MCF 10A (cell line): ENCODE measurements around the gene HADHB. TPM values are rescaled to one million over a fixed set of nuclear protein-coding genes. Genes with fewer than 3 reads are reported as not detected.

Experiments used
- BruUV-seq: library from RNA; stranded (reverse); fragments of 400-500 nt; replicated peaks from 2 replicates; lab custom pipeline; 2021; lab: Mats Ljungman, UMichigan
- CTCF ChIA-PET: fragments of 300-600 bp; sonication (Branson Sonifier 250); formaldehyde crosslinking; extraction: SDS; loops from one replicate; lab custom pipeline; 2021; ENCODE audit warnings: antibody characterized with exemption, inconsistent platforms; lab: Yijun Ruan, JAX
- POLR2A ChIA-PET: fragments of 300-600, 350-650 bp; sonication (Branson Sonifier 250); formaldehyde crosslinking; extraction: SDS; loops from one replicate; lab custom pipeline; 2020; ENCODE audit warnings: antibody characterized with exemption, inconsistent platforms; lab: Yijun Ruan, JAX
- DNase-seq: peaks from one replicate; pipeline ENCODE4 v3.0.0-alpha.2; 2018; ENCODE audit not compliant: unreplicated experiment
- H3K27ac Mint-ChIP-seq: one replicate; pipeline ENCODE4 v1.8.0; 2022; ENCODE audit warnings: mild to moderate bottlenecking, low read depth, mixed read lengths; ENCODE audit not compliant: unreplicated experiment
- H3K27me3 Mint-ChIP-seq: one replicate; pipeline ENCODE4 v1.8.0; 2022; ENCODE audit warnings: mixed read lengths; ENCODE audit not compliant: insufficient read depth, unreplicated experiment
- H3K36me3 Mint-ChIP-seq: one replicate; pipeline ENCODE4 v1.8.0; 2022; ENCODE audit warnings: mild to moderate bottlenecking, moderate library complexity, mixed read lengths; ENCODE audit not compliant: insufficient read depth, unreplicated experiment
- H3K4me1 Mint-ChIP-seq: one replicate; pipeline ENCODE4 v1.8.0; 2022; ENCODE audit warnings: mixed read lengths; ENCODE audit not compliant: insufficient read depth, unreplicated experiment
- H3K4me3 Mint-ChIP-seq: one replicate; pipeline ENCODE4 v1.8.0; 2022; ENCODE audit warnings: mild to moderate bottlenecking, moderate library complexity, mixed read lengths; ENCODE audit not compliant: unreplicated experiment
- H3K9me3 Mint-ChIP-seq: one replicate; pipeline ENCODE4 v1.8.0; 2022; ENCODE audit warnings: mixed read lengths; ENCODE audit not compliant: unreplicated experiment
- intact Hi-C: fragments of 100-400 bp; cut with micrococcal nuclease; formaldehyde crosslinking; loops from 2 replicates; pipeline ENCODE4 v1.14.1; 2022
- total RNA-seq: library from RNA; stranded (reverse); gene quantifications from 2 replicates; pipeline ENCODE4 v1.2.3, GENCODE V29; 2022
- TF ChIP-seq, protein P1 (sequence below): fragments of 200-600 bp; IDR thresholded peaks from one replicate; pipeline ENCODE4 v1.8.0; 2022; ENCODE audit warnings: antibody characterized with exemption, mild to moderate bottlenecking; ENCODE audit not compliant: unreplicated experiment

The HADHB gene
- total RNA-seq, 1 experiment from 2014 or later, result 143 TPM

DNA sequence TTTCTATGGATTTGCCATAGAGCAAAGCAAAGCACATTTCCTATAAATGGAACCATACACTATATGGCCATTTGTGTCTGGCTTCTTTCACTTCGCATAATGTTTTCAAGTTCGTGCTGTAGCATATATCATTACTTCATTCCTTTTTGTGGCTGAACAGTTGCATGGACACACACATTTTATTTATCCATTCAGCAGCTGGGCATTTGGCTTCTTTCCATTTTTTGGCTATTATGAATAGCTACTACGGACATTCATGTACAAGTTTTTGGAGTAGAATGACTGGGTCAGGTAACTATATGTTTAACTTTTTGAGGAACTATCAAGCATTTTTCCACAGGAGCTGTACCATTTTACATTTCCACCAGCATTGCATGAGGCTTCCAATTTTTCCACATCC lies 90.5 kb downstream of the HADHB start:
- TF ChIP-seq, protein P1, sequence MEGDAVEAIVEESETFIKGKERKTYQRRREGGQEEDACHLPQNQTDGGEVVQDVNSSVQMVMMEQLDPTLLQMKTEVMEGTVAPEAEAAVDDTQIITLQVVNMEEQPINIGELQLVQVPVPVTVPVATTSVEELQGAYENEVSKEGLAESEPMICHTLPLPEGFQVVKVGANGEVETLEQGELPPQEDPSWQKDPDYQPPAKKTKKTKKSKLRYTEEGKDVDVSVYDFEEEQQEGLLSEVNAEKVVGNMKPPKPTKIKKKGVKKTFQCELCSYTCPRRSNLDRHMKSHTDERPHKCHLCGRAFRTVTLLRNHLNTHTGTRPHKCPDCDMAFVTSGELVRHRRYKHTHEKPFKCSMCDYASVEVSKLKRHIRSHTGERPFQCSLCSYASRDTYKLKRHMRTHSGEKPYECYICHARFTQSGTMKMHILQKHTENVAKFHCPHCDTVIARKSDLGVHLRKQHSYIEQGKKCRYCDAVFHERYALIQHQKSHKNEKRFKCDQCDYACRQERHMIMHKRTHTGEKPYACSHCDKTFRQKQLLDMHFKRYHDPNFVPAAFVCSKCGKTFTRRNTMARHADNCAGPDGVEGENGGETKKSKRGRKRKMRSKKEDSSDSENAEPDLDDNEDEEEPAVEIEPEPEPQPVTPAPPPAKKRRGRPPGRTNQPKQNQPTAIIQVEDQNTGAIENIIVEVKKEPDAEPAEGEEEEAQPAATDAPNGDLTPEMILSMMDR, result no peak
- peaks cover 21% of the 10 kb centered on the region for H3K27me3 Mint-ChIP-seq
- DNase-seq, result no peak
- peaks cover 6% of the 10 kb centered on the region for H3K36me3 Mint-ChIP-seq
- BruUV-seq, result no TSS peak
- no peak overlapping the region for H3K4me3 Mint-ChIP-seq
- H3K9me3 Mint-ChIP-seq, result no peaks in the 10 kb centered on the region
- POLR2A ChIA-PET, result interaction anchor here (1.2 to 2.9 kb wide), 2 partner anchors 9 to 13 kb away, joined by 4 to 20 read pairs; partner anchors contain the start of gene SELENOI
- peaks cover 2% of the 10 kb centered on the region for H3K4me1 Mint-ChIP-seq
- intact Hi-C loops, result no loop called here
- no peak overlapping the region for H3K27ac Mint-ChIP-seq
- CTCF ChIA-PET, result no interaction called here

DNA sequence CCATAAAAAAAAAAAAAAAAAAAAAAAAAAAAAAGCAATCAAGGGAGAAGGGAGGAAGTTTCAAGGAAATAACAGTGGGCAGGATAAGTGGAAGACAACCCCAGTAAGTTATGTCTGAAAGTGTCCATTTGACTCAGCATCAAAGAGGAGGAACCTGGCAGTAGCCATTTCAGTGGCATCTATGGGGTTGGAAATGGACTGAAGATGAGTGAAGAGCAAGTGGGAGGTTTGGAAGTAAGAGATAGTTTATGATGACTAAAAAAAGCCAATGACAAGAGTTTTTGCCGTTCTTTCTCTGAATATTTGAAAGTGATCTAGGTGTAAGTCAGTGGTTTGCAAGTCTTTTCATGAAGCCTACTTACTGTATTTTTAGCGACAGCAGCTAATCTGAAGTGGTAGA lies 92.0 kb downstream of the HADHB start:
- H3K4me3 Mint-ChIP-seq, result no peak overlapping the region
- BruUV-seq, result no TSS peak
- no peaks in the 10 kb centered on the region for H3K4me1 Mint-ChIP-seq
- TF ChIP-seq, protein P1, result no peak
- H3K36me3 Mint-ChIP-seq, result peaks cover 6% of the 10 kb centered on the region
- intact Hi-C loops, result no loop called here
- ChIA-PET CTCF (no interaction called here), POLR2A (interaction anchor here (1.2 to 2.9 kb wide), 2 partner anchors 8 to 10 kb away, joined by 5 to 20 read pairs; partner anchors contain the start of genes ADGRF3 and SELENOI)
- H3K27me3 Mint-ChIP-seq, result peaks cover 21% of the 10 kb centered on the region
- H3K9me3 Mint-ChIP-seq, result no peaks in the 10 kb centered on the region
- H3K27ac Mint-ChIP-seq, result no peak overlapping the region
- DNase-seq, result no peak

DNA sequence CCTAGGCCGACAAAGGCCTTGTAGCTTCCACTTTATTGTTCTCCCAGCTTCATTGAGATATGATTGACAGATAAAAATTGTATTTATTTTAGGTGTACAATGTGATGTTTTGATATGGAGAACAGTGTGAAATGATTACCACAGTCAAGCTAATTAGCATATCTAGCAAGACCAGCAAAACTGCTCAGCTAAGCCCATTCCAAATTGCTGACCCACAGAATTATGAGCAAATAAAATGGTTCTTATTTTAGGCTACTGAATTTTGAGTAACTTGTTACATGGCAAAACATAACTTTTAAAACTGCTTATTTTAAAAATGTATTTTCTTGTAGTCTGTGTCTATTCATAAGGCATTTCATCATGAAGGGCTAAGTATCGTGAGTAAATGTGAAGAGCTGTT lies 92.6 kb downstream of the HADHB start:
- Mint-ChIP-seq H3K27ac (no peak overlapping the region), H3K4me3 (no peak overlapping the region), H3K4me1 (no peaks in the 10 kb centered on the region), H3K9me3 (no peaks in the 10 kb centered on the region), H3K36me3 (peaks cover 6% of the 10 kb centered on the region), H3K27me3 (peaks cover 21% of the 10 kb centered on the region)
- ChIA-PET CTCF (interaction anchor here (0.6 to 1.1 kb wide), 2 partner anchors 387 to 406 kb away, joined by 3 to 4 read pairs; no protein-coding TSS in a partner anchor), POLR2A (interaction anchor here (1.0 to 1.2 kb wide), 2 partner anchors 8 to 10 kb away, joined by 4 to 5 read pairs; partner anchors contain the start of genes ADGRF3 and SELENOI)
- BruUV-seq, result no TSS peak
- DNase-seq, result no peak
- TF ChIP-seq, protein P1, result no peak
- intact Hi-C loops, result no loop called here

Other genes starting within 250 kb of the HADHB start
- 139 and 147 TPM in 2 replicates for gene RAB10, start 210.9 kb upstream of the HADHB start, total RNA-seq
- 0.23 and 1.7 TPM in 2 replicates for gene GAREM2, start 71.9 kb upstream of the HADHB start, total RNA-seq
- gene HADHA, start 307 bp upstream of the HADHB start, total RNA-seq, result 132 and 152 TPM in 2 replicates
- gene SELENOI, start 101.2 kb downstream of the HADHB start, total RNA-seq, result 43.8 and 51.0 TPM in 2 replicates
- gene ADGRF3, start 101.8 kb downstream of the HADHB start, total RNA-seq, result 0.17 TPM in 1 of 2 replicates, not detected in the other
- gene DRC1, start 157.0 kb downstream of the HADHB start, total RNA-seq, result not detected in 2 replicates
- not detected in 2 replicates for gene OTOF, start 233.2 kb downstream of the HADHB start, total RNA-seq